Nephron (organoid): ENCODE results near the gene CEACAM3.
A peak's percentile ranks its signal among the peaks of the same experiment; 100 is the strongest.

ENCODE experiments used
- H3K27ac Mint-ChIP-seq, 3 experiments: 2 replicates each; pipeline ENCODE4 v1.8.0; 2020; ENCODE audit warnings: mixed read lengths in 3 of 3, mild to moderate bottlenecking in 2 of 3, moderate library complexity in 1 of 3
- H3K27me3 Mint-ChIP-seq: 2 replicates; pipeline ENCODE4 v1.8.0; 2021; ENCODE audit warnings: low read depth, mild to moderate bottlenecking, moderate library complexity, mixed read lengths
- H3K36me3 Mint-ChIP-seq: 2 replicates; pipeline ENCODE4 v1.8.0; 2020; ENCODE audit warnings: low read depth, mixed read lengths
- H3K4me1 Mint-ChIP-seq: 2 replicates; pipeline ENCODE4 v1.8.0; 2020; ENCODE audit warnings: mixed read lengths
- H3K4me3 Mint-ChIP-seq, 3 experiments: 2 replicates each; pipeline ENCODE4 v1.8.0; 2020; ENCODE audit warnings: mild to moderate bottlenecking in 3 of 3, mixed read lengths in 3 of 3, moderate library complexity in 2 of 3
- H3K9me3 Mint-ChIP-seq: 2 replicates; pipeline ENCODE4 v1.8.0; 2020; ENCODE audit warnings: mixed read lengths
- TF ChIP-seq, protein P1 (sequence below), 3 experiments: fragments of 200-600 bp; sonication (generic); IDR thresholded peaks; one replicate each; pipeline ENCODE4 v1.5.0; 2021; ENCODE audit warnings: antibody characterized with exemption in 3 of 3; ENCODE audit not compliant: unreplicated experiment in 3 of 3

CEACAM3 gene

DNA sequence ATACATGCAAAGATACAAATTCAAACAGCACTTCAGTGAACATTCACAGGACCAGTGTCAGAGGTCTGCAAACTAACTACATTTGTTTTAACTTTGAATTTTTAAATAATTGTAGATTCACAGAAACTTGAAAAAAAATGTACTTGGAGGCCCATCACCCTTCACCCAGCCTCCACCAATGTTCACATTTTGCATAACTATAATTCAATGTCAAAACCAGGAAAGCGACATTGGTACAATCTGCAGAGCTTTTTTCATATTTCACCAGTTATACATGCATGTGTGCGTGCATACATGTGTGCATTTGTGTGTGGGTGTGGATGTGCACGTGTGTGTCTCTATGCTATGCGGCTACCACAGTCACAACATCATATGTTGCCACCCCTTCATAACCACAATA, 18.9 kb downstream of the CEACAM3 start:
- H3K4me3 Mint-ChIP-seq = no peak overlapping the region
- no peaks in the 10 kb centered on the region for H3K36me3 Mint-ChIP-seq
- H3K27me3 Mint-ChIP-seq = no peaks in the 10 kb centered on the region
- TF ChIP-seq, protein P1, sequence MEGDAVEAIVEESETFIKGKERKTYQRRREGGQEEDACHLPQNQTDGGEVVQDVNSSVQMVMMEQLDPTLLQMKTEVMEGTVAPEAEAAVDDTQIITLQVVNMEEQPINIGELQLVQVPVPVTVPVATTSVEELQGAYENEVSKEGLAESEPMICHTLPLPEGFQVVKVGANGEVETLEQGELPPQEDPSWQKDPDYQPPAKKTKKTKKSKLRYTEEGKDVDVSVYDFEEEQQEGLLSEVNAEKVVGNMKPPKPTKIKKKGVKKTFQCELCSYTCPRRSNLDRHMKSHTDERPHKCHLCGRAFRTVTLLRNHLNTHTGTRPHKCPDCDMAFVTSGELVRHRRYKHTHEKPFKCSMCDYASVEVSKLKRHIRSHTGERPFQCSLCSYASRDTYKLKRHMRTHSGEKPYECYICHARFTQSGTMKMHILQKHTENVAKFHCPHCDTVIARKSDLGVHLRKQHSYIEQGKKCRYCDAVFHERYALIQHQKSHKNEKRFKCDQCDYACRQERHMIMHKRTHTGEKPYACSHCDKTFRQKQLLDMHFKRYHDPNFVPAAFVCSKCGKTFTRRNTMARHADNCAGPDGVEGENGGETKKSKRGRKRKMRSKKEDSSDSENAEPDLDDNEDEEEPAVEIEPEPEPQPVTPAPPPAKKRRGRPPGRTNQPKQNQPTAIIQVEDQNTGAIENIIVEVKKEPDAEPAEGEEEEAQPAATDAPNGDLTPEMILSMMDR (IDR thresholded peaks at IDR 0.05; ENCODE audit: unreplicated experiment in 3 of 3) = no peak
- no peak overlapping the region for H3K27ac Mint-ChIP-seq
- no peaks in the 10 kb centered on the region for H3K9me3 Mint-ChIP-seq
- no peaks in the 10 kb centered on the region for H3K4me1 Mint-ChIP-seq

DNA sequence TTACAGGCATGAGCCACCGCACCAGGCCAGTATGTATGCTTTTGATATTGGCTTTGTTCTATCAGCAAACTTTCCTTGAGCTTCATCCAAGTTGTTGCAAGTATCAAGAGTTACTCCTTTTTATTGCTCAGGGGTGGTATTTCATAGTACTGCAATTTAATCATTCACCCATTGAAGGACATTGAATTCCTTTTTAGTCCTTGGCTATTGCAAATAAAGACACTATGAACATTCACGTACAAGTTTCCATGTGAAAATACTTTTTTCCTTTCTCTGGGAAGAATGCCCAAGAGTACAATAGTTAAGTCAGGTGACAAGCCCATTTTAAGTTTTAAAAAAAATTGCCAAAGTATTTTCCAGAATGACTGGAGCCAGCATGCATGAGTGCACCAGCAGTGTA, 20.4 kb downstream of the CEACAM3 start:
- H3K27ac Mint-ChIP-seq = no peak overlapping the region
- TF ChIP-seq, protein P1 (IDR thresholded peaks at IDR 0.05; ENCODE audit: unreplicated experiment in 3 of 3) = no peak
- no peaks in the 10 kb centered on the region for H3K9me3 Mint-ChIP-seq
- H3K36me3 Mint-ChIP-seq = no peaks in the 10 kb centered on the region
- peaks cover 6% of the 10 kb centered on the region for H3K27me3 Mint-ChIP-seq
- H3K4me3 Mint-ChIP-seq = no peak overlapping the region
- no peaks in the 10 kb centered on the region for H3K4me1 Mint-ChIP-seq

DNA sequence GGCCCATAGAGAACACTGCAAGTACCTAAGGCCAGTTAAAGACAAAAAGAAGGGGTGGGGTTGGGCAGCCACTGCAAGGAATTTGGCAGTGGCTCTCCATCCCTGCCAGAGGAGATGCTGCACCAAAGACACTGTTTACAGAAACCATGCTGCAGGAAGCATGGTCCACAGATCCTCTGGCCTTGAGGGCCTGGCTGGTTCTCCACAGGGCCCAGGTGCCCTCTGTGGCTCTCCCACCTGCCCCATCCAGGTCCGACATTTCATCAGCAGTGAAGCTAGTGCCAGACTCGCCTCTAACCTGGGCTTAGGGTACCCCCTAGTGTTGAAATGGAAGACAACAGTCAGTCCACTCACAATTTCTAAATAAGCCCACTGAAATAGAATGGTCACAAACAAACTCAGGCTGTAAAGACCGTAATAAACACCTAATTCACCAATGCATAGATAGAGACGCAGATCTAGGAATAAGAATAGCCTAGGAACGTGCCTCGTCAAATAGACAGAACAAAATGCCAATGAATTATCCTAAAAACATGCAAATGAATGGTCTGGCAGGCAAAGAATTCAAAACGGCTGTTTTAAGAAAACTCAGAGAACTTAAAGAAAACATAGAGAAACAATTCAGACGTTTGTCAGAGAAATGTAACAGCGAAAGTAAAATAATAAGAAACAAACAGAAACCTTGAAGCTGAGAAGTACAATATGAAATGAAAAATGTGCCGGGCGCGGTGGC, 24.8 kb downstream of the CEACAM3 start:
- H3K4me3 Mint-ChIP-seq = no peak overlapping the region
- no peaks in the 10 kb centered on the region for H3K9me3 Mint-ChIP-seq
- TF ChIP-seq, protein P1 (IDR thresholded peaks at IDR 0.05; ENCODE audit: unreplicated experiment in 3 of 3) = peak; percentile 29 to 50 (median 43)
- H3K27ac Mint-ChIP-seq = no peak overlapping the region
- no peaks in the 10 kb centered on the region for H3K36me3 Mint-ChIP-seq
- peaks cover 19% of the 10 kb centered on the region for H3K27me3 Mint-ChIP-seq
- H3K4me1 Mint-ChIP-seq = no peaks in the 10 kb centered on the region

DNA sequence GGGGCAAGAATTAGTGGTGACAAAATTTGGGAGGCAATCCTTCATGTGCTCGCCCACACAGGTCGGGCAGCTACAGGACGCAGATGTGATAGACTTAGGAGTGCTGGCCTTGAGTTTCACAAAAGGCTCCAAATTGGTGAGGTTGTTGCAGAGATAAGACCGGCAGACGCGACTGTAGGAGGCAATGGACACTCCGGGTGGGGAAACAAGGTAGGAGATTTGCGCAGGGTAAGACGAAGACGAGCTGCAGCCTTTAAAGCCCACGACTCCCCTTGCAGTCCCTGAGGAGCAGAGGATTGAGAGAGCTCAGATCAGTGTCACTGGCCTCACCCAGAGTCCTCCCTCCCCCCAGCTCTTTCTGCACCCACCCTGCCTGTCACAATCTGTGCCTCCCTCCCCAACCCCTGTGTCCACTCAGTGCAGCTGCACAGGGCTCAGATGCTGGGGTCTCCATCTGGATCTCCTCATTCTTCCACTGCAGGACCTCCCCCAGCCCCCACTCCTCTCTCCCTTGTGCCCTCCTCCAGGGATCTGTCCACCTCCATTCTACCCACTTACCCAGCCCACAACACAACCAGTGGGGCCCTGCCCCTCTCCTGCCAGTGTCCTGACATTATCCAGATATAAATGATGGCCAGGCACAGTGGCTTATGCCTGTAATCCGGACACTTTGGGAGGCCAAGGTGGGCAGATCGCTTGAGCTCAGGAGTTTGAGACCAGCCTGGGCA, 41.8 kb downstream of the CEACAM3 start:
- no peaks in the 10 kb centered on the region for H3K36me3 Mint-ChIP-seq
- H3K9me3 Mint-ChIP-seq = no peaks in the 10 kb centered on the region
- H3K4me3 Mint-ChIP-seq = no peak overlapping the region
- H3K27me3 Mint-ChIP-seq = peaks cover 48% of the 10 kb centered on the region
- TF ChIP-seq, protein P1 (IDR thresholded peaks at IDR 0.05; ENCODE audit: unreplicated experiment in 3 of 3) = no peak
- H3K27ac Mint-ChIP-seq = no peak overlapping the region
- H3K4me1 Mint-ChIP-seq = no peaks in the 10 kb centered on the region

DNA sequence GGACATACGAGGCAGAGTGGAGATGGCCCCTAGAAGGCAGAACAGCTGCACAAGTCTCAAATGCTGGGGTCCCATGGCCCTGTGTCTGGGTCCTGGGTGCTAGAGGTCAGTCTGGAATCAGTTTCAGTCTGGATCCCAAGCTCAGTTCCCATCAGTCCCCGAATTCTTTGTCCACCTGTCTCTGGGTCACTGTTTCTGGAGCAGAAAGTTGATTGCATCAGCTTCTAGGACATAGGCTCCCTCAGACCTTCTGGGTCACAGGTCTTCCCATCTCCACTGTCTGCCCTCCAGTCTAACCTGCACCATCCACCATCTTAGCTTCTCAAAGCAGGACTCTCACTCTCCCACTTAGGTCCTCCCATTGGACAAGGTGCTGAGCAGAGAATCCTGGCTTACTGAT, 42.8 kb downstream of the CEACAM3 start:
- H3K4me1 Mint-ChIP-seq = no peaks in the 10 kb centered on the region
- no peaks in the 10 kb centered on the region for H3K36me3 Mint-ChIP-seq
- H3K27ac Mint-ChIP-seq = no peak overlapping the region
- peaks cover 4% of the 10 kb centered on the region for H3K9me3 Mint-ChIP-seq
- peaks cover 59% of the 10 kb centered on the region for H3K27me3 Mint-ChIP-seq
- TF ChIP-seq, protein P1 (IDR thresholded peaks at IDR 0.05; ENCODE audit: unreplicated experiment in 3 of 3) = no peak
- no peak overlapping the region for H3K4me3 Mint-ChIP-seq
